ENCODE results near the gene COLEC12. TPM values are rescaled to one million over a fixed set of nuclear protein-coding genes. Genes with fewer than 3 reads are reported as not detected.

COLEC12 gene
- polyA plus RNA-seq, 4 donors, result 0.22 to 5.4 (median 2.0) TPM

DNA sequence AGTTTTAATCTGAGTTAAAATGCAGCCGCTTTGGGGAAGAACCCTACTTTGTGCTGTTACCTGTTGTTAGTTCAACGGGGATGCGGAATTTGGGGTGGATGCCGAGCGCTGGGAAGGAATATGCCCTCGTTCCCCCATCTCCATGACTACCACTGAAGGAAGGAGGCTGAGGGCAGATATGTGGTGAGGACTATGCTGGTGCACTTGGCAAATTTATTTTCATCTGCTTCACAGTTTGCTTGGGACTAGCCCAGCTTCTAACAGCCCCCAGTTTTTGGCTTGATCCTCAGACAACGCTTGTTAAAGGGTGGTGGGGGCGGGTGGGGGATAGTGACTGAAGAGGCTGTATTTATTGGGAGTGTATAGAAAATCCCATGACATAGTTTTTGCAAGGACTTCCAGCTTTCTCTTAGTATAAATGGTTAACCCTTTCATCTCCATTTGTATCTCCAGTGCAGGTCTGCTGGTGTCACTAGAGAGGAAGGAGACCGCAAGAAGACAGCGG is 100.8 kb downstream of the COLEC12 start:
- peaks cover 0 to under 1% of the 10 kb centered on the region in 2 donors for H3K9me3 ChIP-seq (ENCODE audit: control insufficient read depth in 2 of 2, insufficient read depth in 1 of 2, low read depth in 1 of 2, low read length in 1 of 2)
- no peak for DNase-seq
- no peak overlapping the region for H3K4me3 ChIP-seq (ENCODE audit: low read depth in 1 of 3, low read length in 3 of 3)
- peak overlapping the region in 1 of 3 donors; percentile 38 for H3K27ac ChIP-seq (ENCODE audit: low read depth in 1 of 3, low read length in 2 of 3)
- WGBS, 3 donors, result 60 to 72% (median 69%) methylated on average over 10 of the region's 10 CpGs
- H3K4me1 ChIP-seq (ENCODE audit: control insufficient read depth in 3 of 3, insufficient read depth in 2 of 3, low read depth in 1 of 3, low read length in 2 of 3), result peaks cover 0 to 2% (median 0%) of the 10 kb centered on the region in 3 donors
- no peaks in the 10 kb centered on the region for H3K27me3 ChIP-seq (ENCODE audit: control insufficient read depth in 3 of 3, insufficient read depth in 3 of 3, low read length in 3 of 3)
- no peaks in the 10 kb centered on the region for H3K36me3 ChIP-seq (ENCODE audit: control insufficient read depth in 3 of 3, insufficient read depth in 2 of 3, low read depth in 1 of 3, low read length in 3 of 3)
- FAIRE-seq, result no peak

DNA sequence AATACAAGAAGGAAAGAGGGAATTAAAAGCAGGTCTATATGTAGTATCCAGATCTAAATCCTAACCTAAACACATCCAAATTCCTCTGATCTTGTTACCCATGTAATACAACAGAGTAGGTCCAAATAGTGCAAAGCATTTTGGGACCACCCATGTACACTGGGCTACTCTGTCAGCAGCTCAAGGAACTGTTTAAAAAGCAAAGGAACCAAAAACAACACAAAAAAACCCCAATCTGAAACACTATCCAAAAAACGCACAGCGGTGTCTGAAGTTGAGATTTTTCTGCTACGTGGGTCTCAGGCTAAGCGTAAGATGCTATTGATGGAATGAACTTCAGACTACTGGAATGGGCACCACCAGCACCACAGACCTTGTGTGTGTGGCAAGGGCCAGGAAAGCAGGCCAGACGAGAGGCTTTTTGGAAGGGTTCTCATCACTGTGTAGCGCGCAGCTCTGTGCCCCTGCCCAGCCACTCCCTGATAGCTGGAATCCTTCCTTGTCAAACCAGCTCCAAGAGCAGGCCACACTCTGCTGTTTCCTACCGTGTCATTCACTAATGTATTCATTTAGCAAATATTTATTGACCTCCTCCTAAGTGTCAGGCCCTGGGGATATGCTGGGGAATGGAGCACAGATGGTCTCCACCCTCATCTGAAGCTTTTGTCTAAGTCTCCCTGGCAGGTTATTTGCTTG is 101.4 kb downstream of the COLEC12 start:
- Histone ChIP-seq H3K27me3 (ENCODE audit: control insufficient read depth in 3 of 3, insufficient read depth in 3 of 3, low read length in 3 of 3) (no peaks in the 10 kb centered on the region), H3K9me3 (ENCODE audit: control insufficient read depth in 2 of 2, insufficient read depth in 1 of 2, low read depth in 1 of 2, low read length in 1 of 2) (no peaks in the 10 kb centered on the region), H3K27ac (ENCODE audit: low read depth in 1 of 3, low read length in 2 of 3) (peak overlapping the region in 1 of 3 donors; percentile 38), H3K4me3 (ENCODE audit: low read depth in 1 of 3, low read length in 3 of 3) (no peak overlapping the region), H3K36me3 (ENCODE audit: control insufficient read depth in 3 of 3, insufficient read depth in 2 of 3, low read depth in 1 of 3, low read length in 3 of 3) (no peaks in the 10 kb centered on the region), H3K4me1 (ENCODE audit: control insufficient read depth in 3 of 3, insufficient read depth in 2 of 3, low read depth in 1 of 3, low read length in 2 of 3) (peaks cover 0 to 2% (median 0%) of the 10 kb centered on the region in 3 donors)
- no peak for FAIRE-seq
- WGBS, 3 donors, result 62 to 63% (median 62%) methylated on average over 8 of the region's 8 CpGs
- no peak for DNase-seq

DNA sequence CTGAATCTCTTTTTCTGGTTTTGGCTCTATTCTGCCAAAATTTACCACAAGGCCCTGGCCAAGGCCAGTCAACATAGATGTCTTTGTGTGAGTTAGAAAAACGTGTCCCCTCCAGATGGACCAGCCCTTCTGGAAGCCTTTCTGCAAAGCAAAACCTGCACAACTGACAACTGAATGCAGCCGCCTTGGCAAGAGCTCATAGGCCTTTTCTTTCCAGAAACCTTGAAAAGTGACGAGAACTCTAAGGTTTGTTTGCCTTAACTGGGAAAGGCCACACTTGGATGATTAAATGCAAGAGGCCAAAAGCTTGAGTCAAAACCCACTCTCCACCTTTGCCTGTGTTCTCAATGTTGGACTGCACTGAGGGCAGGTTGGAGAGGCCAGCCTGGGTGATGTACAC is 103.9 kb downstream of the COLEC12 start:
- no peaks in the 10 kb centered on the region for H3K36me3 ChIP-seq (ENCODE audit: control insufficient read depth in 3 of 3, insufficient read depth in 2 of 3, low read depth in 1 of 3, low read length in 3 of 3)
- peaks cover 0 to 2% (median 0%) of the 10 kb centered on the region in 3 donors for H3K4me1 ChIP-seq (ENCODE audit: control insufficient read depth in 3 of 3, insufficient read depth in 2 of 3, low read depth in 1 of 3, low read length in 2 of 3)
- H3K27ac ChIP-seq (ENCODE audit: low read depth in 1 of 3, low read length in 2 of 3), result no peak overlapping the region
- no peak overlapping the region for H3K4me3 ChIP-seq (ENCODE audit: low read depth in 1 of 3, low read length in 3 of 3)
- no peak for DNase-seq
- FAIRE-seq, result no peak
- no peaks in the 10 kb centered on the region for H3K27me3 ChIP-seq (ENCODE audit: control insufficient read depth in 3 of 3, insufficient read depth in 3 of 3, low read length in 3 of 3)
- WGBS, 3 donors, result 61 to 84% (median 68%) methylated on average over 3 of the region's 3 CpGs
- H3K9me3 ChIP-seq (ENCODE audit: control insufficient read depth in 2 of 2, insufficient read depth in 1 of 2, low read depth in 1 of 2, low read length in 1 of 2), result no peaks in the 10 kb centered on the region

DNA sequence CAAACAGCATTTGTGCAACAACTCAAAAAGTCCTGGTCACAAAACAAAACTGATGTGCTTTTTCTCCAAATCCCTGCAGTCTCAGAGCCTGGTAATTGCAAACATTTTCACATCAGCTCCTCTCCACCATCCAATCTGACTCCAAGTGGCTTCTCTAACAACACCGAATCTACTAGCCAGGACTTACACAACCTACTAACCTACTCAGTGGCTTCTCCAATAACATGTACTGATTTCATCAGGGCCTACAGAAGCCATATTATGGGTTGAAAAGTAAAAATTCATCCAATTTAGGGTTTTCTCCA is 104.3 kb downstream of the COLEC12 start:
- WGBS, 3 donors, result 70 to 91% (median 82%) methylated on average over 1 of the region's 1 CpG
- Histone ChIP-seq H3K4me3 (ENCODE audit: low read depth in 1 of 3, low read length in 3 of 3) (no peak overlapping the region), H3K9me3 (ENCODE audit: control insufficient read depth in 2 of 2, insufficient read depth in 1 of 2, low read depth in 1 of 2, low read length in 1 of 2) (no peaks in the 10 kb centered on the region), H3K36me3 (ENCODE audit: control insufficient read depth in 3 of 3, insufficient read depth in 2 of 3, low read depth in 1 of 3, low read length in 3 of 3) (no peaks in the 10 kb centered on the region), H3K27ac (ENCODE audit: low read depth in 1 of 3, low read length in 2 of 3) (no peak overlapping the region), H3K4me1 (ENCODE audit: control insufficient read depth in 3 of 3, insufficient read depth in 2 of 3, low read depth in 1 of 3, low read length in 2 of 3) (peaks cover 0 to 2% (median 0%) of the 10 kb centered on the region in 3 donors), H3K27me3 (ENCODE audit: control insufficient read depth in 3 of 3, insufficient read depth in 3 of 3, low read length in 3 of 3) (no peaks in the 10 kb centered on the region)
- DNase-seq, result no peak
- no peak for FAIRE-seq

DNA sequence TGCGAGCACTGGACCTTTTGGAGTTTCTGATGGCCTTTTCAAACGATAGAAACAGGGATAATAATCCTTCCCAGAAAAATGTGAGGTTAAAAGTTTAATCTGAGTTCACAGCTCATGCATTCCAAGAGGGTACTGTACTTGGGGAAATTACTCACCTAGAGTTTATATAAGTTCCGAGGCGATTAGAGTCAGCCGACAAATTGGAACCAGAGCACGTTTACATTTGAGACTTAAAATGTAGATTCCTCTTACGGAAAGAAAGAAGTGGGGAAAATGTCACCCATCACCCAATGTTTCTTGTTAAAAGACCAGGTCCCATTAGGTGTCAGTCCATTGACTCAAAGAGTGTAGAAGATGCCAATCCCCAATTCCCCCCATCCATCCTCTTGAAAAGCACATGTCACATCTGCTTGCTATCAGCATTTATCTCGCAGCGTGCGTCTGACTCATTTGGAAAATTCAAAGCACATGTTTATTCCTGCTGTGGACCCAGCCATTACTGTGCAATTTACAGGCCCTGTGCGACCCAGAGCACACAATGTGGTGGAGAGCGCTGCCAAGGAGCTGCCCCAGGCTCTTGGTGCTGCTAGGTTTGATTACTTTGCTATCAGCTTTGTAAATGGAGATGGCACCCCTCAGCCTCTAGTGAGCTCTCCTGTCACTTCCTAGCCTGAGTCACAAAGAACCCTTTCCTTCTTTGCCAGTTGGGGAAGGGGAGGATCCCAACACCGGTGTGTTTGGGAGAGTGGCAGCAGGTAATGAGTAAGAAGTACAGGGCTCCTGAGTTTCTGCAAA is 104.8 kb downstream of the COLEC12 start:
- FAIRE-seq, result no peak
- WGBS, 3 donors, result 62 to 75% (median 64%) methylated on average over 13 of the region's 13 CpGs
- H3K36me3 ChIP-seq (ENCODE audit: control insufficient read depth in 3 of 3, insufficient read depth in 2 of 3, low read depth in 1 of 3, low read length in 3 of 3), result no peaks in the 10 kb centered on the region
- no peak overlapping the region for H3K4me3 ChIP-seq (ENCODE audit: low read depth in 1 of 3, low read length in 3 of 3)
- peak overlapping the region in 2 of 3 donors; percentile 8 to 60 for H3K27ac ChIP-seq (ENCODE audit: low read depth in 1 of 3, low read length in 2 of 3)
- peaks cover 0 to 2% (median 0%) of the 10 kb centered on the region in 3 donors for H3K4me1 ChIP-seq (ENCODE audit: control insufficient read depth in 3 of 3, insufficient read depth in 2 of 3, low read depth in 1 of 3, low read length in 2 of 3)
- H3K9me3 ChIP-seq (ENCODE audit: control insufficient read depth in 2 of 2, insufficient read depth in 1 of 2, low read depth in 1 of 2, low read length in 1 of 2), result no peaks in the 10 kb centered on the region
- no peak for DNase-seq
- no peaks in the 10 kb centered on the region for H3K27me3 ChIP-seq (ENCODE audit: control insufficient read depth in 3 of 3, insufficient read depth in 3 of 3, low read length in 3 of 3)

DNA sequence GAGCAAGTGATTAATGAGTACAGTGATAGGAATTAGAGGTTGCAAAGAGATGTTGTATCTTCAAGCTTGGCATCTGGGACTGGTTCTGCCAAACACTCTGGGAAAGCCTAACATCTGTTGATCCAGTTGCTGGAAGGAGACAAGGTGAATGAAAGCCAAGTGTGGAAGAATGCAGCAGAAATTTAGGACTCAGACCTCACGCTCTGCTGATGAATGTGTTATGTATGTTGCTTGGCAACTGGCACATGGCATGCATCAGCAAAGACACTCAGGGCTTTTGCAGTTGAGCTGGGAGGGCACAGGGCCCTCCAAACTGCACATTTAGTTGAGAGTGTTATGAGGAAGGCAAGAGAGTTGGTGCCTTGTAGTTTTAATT is 105.5 kb downstream of the COLEC12 start:
- Histone ChIP-seq H3K36me3 (ENCODE audit: control insufficient read depth in 3 of 3, insufficient read depth in 2 of 3, low read depth in 1 of 3, low read length in 3 of 3) (no peaks in the 10 kb centered on the region), H3K27me3 (ENCODE audit: control insufficient read depth in 3 of 3, insufficient read depth in 3 of 3, low read length in 3 of 3) (no peaks in the 10 kb centered on the region), H3K4me3 (ENCODE audit: low read depth in 1 of 3, low read length in 3 of 3) (no peak overlapping the region), H3K9me3 (ENCODE audit: control insufficient read depth in 2 of 2, insufficient read depth in 1 of 2, low read depth in 1 of 2, low read length in 1 of 2) (no peaks in the 10 kb centered on the region), H3K27ac (ENCODE audit: low read depth in 1 of 3, low read length in 2 of 3) (peak overlapping the region in 1 of 3 donors; percentile 60), H3K4me1 (ENCODE audit: control insufficient read depth in 3 of 3, insufficient read depth in 2 of 3, low read depth in 1 of 3, low read length in 2 of 3) (peaks cover 0 to 2% (median 0%) of the 10 kb centered on the region in 3 donors)
- FAIRE-seq, result no peak
- WGBS, 3 donors, result 47 to 56% (median 50%) methylated on average over 1 of the region's 1 CpG
- peak in 1 of 2 donors; percentile 13 for DNase-seq

DNA sequence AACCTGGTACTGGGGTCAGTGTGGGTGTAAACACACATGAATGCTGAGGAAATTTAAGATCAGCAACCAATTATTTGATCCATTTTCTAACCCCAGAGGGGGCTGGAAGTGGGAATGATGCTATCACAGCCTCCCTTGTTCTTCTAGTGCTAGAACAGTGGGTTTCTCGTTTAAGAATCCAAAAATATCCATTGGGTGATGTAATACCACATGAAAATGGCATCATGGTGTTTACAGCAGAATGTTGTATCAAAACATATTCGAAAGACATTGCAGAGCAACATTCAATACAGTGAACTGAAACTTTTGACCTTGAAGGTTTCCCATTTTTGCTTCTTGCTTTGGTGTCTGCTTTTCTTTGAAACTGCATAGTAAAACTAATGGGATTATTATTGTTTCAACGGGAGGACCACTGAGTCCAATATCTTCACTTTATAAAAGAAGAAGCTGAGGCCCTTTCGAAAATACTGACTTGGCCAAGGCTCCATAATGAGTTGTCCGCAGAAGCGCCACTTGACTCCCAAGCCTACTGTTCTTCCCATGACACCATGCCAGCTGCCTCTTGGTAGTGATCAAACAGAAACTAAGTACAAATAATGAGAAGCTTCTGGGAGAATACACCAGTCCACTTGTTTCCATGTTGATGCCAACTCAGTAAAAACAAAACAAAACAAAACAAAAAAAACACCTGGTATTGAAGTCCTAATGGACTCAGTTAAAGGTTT is 106.1 kb downstream of the COLEC12 start:
- Histone ChIP-seq H3K27me3 (ENCODE audit: control insufficient read depth in 3 of 3, insufficient read depth in 3 of 3, low read length in 3 of 3) (no peaks in the 10 kb centered on the region), H3K4me3 (ENCODE audit: low read depth in 1 of 3, low read length in 3 of 3) (no peak overlapping the region), H3K36me3 (ENCODE audit: control insufficient read depth in 3 of 3, insufficient read depth in 2 of 3, low read depth in 1 of 3, low read length in 3 of 3) (no peaks in the 10 kb centered on the region), H3K4me1 (ENCODE audit: control insufficient read depth in 3 of 3, insufficient read depth in 2 of 3, low read depth in 1 of 3, low read length in 2 of 3) (peaks cover 0 to 2% (median 0%) of the 10 kb centered on the region in 3 donors), H3K9me3 (ENCODE audit: control insufficient read depth in 2 of 2, insufficient read depth in 1 of 2, low read depth in 1 of 2, low read length in 1 of 2) (no peaks in the 10 kb centered on the region), H3K27ac (ENCODE audit: low read depth in 1 of 3, low read length in 2 of 3) (peak overlapping the region in 1 of 3 donors; percentile 60)
- 74 to 82% (median 77%) methylated on average over 6 of the region's 6 CpGs for WGBS, 3 donors
- FAIRE-seq (no peak), DNase-seq (no peak)

DNA sequence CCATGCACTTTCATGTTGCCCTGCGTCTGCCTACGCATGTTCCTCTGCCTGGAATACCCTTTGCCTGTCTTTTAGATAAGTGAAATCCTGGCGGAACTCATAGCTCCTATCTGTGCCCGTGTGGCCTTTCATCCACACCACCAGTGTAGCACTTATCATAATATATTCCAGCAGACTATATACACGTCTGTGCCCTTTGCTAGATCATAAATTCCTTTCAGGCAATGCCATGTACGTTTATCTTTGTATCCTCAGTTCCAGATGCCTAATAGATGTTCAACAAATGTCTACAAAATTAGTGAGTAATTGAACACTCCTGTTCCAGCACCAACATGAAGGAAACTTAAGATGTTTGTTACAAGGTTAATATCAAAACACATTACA is 106.9 kb downstream of the COLEC12 start:
- H3K27me3 ChIP-seq (ENCODE audit: control insufficient read depth in 3 of 3, insufficient read depth in 3 of 3, low read length in 3 of 3), result no peaks in the 10 kb centered on the region
- H3K36me3 ChIP-seq (ENCODE audit: control insufficient read depth in 3 of 3, insufficient read depth in 2 of 3, low read depth in 1 of 3, low read length in 3 of 3), result no peaks in the 10 kb centered on the region
- no peak overlapping the region for H3K4me3 ChIP-seq (ENCODE audit: low read depth in 1 of 3, low read length in 3 of 3)
- H3K4me1 ChIP-seq (ENCODE audit: control insufficient read depth in 3 of 3, insufficient read depth in 2 of 3, low read depth in 1 of 3, low read length in 2 of 3), result peaks cover 0 to 2% (median 0%) of the 10 kb centered on the region in 3 donors
- WGBS, 3 donors, result 42 to 61% (median 54%) methylated on average over 6 of the region's 6 CpGs
- no peak for FAIRE-seq
- no peaks in the 10 kb centered on the region for H3K9me3 ChIP-seq (ENCODE audit: control insufficient read depth in 2 of 2, insufficient read depth in 1 of 2, low read depth in 1 of 2, low read length in 1 of 2)
- no peak for DNase-seq
- H3K27ac ChIP-seq (ENCODE audit: low read depth in 1 of 3, low read length in 2 of 3), result no peak overlapping the region

Measured in small intestine (tissue), 7 donors.